Ovary (tissue), 3 donors: ENCODE data around the gene RABGEF1.
"Not testable (repeated sequence)": the region's sequence is repeated elsewhere in the genome, so short reads cannot be mapped to it uniquely, and the experiment has no call there.

ENCODE experiments used
- POLR2A ChIP-seq: fragments of 450-650 bp; IDR thresholded peaks from one replicate; pipeline ENCODE4 v1.6.1; 2017; ENCODE audit warnings: antibody characterized with exemption, mild to moderate bottlenecking, moderate library complexity
- TF ChIP-seq, protein P1 (sequence below), 3 donors: fragments of 450-650 bp in 2 of 3; fragments of 200-600 bp in 1 of 3; IDR thresholded peaks; one replicate each; pipeline versions ENCODE4 v1.5.1 to v1.8.0; 2016 to 2022; ENCODE audit warnings: antibody characterized with exemption in 3 of 3, mild to moderate bottlenecking in 1 of 3
- donor health status: DM: no; HTN: no; CAD: no.

DNA sequence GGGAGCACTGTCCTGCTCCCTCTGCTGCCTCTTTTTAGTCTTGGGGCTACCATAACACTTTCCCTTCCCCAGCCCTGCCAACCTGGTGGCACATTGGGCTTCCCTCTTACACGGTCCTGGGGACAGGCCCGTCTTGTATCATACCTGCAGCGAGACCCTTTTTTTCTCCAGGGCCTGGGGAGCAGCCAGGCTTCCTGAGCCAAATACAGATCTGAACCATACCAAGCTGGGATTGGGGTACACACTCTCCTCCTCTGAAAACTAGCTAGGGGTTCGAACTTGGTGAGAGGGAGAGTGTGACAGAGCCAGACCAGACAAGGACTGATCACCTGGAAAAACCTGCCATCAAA is 105.5 kb downstream of the RABGEF1 start:
- TF ChIP-seq, protein P1, sequence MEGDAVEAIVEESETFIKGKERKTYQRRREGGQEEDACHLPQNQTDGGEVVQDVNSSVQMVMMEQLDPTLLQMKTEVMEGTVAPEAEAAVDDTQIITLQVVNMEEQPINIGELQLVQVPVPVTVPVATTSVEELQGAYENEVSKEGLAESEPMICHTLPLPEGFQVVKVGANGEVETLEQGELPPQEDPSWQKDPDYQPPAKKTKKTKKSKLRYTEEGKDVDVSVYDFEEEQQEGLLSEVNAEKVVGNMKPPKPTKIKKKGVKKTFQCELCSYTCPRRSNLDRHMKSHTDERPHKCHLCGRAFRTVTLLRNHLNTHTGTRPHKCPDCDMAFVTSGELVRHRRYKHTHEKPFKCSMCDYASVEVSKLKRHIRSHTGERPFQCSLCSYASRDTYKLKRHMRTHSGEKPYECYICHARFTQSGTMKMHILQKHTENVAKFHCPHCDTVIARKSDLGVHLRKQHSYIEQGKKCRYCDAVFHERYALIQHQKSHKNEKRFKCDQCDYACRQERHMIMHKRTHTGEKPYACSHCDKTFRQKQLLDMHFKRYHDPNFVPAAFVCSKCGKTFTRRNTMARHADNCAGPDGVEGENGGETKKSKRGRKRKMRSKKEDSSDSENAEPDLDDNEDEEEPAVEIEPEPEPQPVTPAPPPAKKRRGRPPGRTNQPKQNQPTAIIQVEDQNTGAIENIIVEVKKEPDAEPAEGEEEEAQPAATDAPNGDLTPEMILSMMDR (IDR thresholded peaks at IDR 0.05), result not testable (repeated sequence)
- TF ChIP-seq POLR2A, result not testable (repeated sequence)
